B cell (primary cell): ENCODE data around the gene C6orf132. TPM values are rescaled to one million over a fixed set of nuclear protein-coding genes. Genes with fewer than 3 reads are reported as not detected.

Experiments used
- ATAC-seq: fragments of 200-7000 bp; cut with Tn5 transposase; one replicate; pipeline ENCODE4 v1.10.0; 2021; ENCODE audit warnings: low read depth, mild to moderate bottlenecking, moderate number of reproducible peaks, moderate library complexity
- CTCF ChIA-PET: fragments of 350-600 bp; sonication (Branson Sonifier 250); formaldehyde crosslinking; loops from one replicate; lab custom pipeline; 2021; ENCODE audit warnings: antibody characterized with exemption, inconsistent platforms; lab: Charles Lee
- POLR2A ChIA-PET: fragments of 350-600 bp; sonication (Branson Sonifier 250); formaldehyde crosslinking; loops from one replicate; lab custom pipeline; 2021; ENCODE audit warnings: antibody characterized with exemption; lab: Charles Lee
- DNase-seq: peaks from one replicate; pipeline ENCODE4 v3.0.0; 2013
- H2AFZ ChIP-seq: 2 replicates; pipeline ENCODE4 v1.6.1; 2012; ENCODE audit warnings: mild to moderate bottlenecking, low read depth, low read length; ENCODE audit not compliant: insufficient read depth, poor library complexity, severe bottlenecking
- H3K27ac ChIP-seq, 2 donors: 1 replicate in 1 of 2; 2 replicates in 1 of 2; pipeline ENCODE4 v1.5.1; 2012 to 2013; ENCODE audit warnings: low read length in 2 of 2, mild to moderate bottlenecking in 2 of 2, moderate library complexity in 1 of 2
- H3K27me3 ChIP-seq, 4 experiments: fragments of 200-600 bp in 1 of 4; sonication (generic) in 1 of 4; replicated peaks in 1 of 4; 1 replicate in 2 of 4; 2 replicates in 2 of 4; pipeline versions ENCODE4 v1.6.1 to v1.7.0; 2013 to 2016; ENCODE audit warnings: low read length in 3 of 4, mild to moderate bottlenecking in 2 of 4, mixed read lengths in 1 of 4, moderate library complexity in 1 of 4; ENCODE audit not compliant: insufficient read depth in 4 of 4, control insufficient read depth in 3 of 4; ENCODE audit errors: control extremely low read depth in 1 of 4
- H3K36me3 ChIP-seq, 2 experiments: replicated peaks in 1 of 2; 1 replicate in 1 of 2; 2 replicates in 1 of 2; pipeline versions ENCODE4 v1.6.1 to v1.7.1; 2013; ENCODE audit warnings: low read length in 1 of 2; ENCODE audit not compliant: insufficient read depth in 2 of 2, control insufficient read depth in 1 of 2; ENCODE audit errors: control extremely low read depth in 1 of 2, extremely low read depth in 1 of 2
- H3K4me1 ChIP-seq, 2 donors: fragments of 200-600 bp in 1 of 2; sonication (generic) in 1 of 2; 1 replicate in 1 of 2; 2 replicates in 1 of 2; pipeline versions ENCODE4 v1.5.1 to v1.6.1; 2013 to 2017; ENCODE audit warnings: low read length in 2 of 2; ENCODE audit not compliant: control insufficient read depth in 2 of 2, insufficient read depth in 2 of 2
- H3K4me2 ChIP-seq: replicated peaks from 2 replicates; pipeline ENCODE3; 2012; ENCODE audit warnings: mild to moderate bottlenecking, low read depth, low read length; ENCODE audit not compliant: poor library complexity, severe bottlenecking
- H3K4me3 ChIP-seq, 5 experiments: fragments of 200-600 bp in 1 of 5; sonication (generic) in 1 of 5; 1 replicate in 3 of 5; 2 replicates in 2 of 5; pipeline versions ENCODE4 v1.5.1 to v1.7.0; 2011 to 2016; ENCODE audit warnings: low read length in 4 of 5, mild to moderate bottlenecking in 4 of 5, low read depth in 2 of 5, control low read depth in 1 of 5, moderate library complexity in 1 of 5; ENCODE audit not compliant: insufficient read depth in 1 of 5; ENCODE audit errors: control extremely low read depth in 1 of 5, extremely low read depth in 1 of 5
- H3K79me2 ChIP-seq: fragments of 200-600 bp; sonication (generic); one replicate; pipeline ENCODE4 v1.6.0; 2016; ENCODE audit warnings: low read length; ENCODE audit not compliant: control insufficient read depth, insufficient read depth
- H3K9ac ChIP-seq: fragments of 200-600 bp; sonication (generic); 2 replicates; pipeline ENCODE4 v1.6.1; 2017; ENCODE audit warnings: mild to moderate bottlenecking, low read length, moderate library complexity
- H3K9me3 ChIP-seq, 3 donors: one replicate each; pipeline versions ENCODE4 v1.6.1 to v1.7.1; 2013; ENCODE audit warnings: low read length in 2 of 3; ENCODE audit not compliant: control insufficient read depth in 2 of 3, insufficient read depth in 1 of 3; ENCODE audit errors: control extremely low read depth in 1 of 3
- H4K20me1 ChIP-seq: 2 replicates; pipeline ENCODE4 v1.6.0; 2012; ENCODE audit warnings: mild to moderate bottlenecking, low read length; ENCODE audit not compliant: insufficient read depth, control insufficient read depth, poor library complexity, severe bottlenecking
- H3K27ac Mint-ChIP-seq: one replicate; pipeline ENCODE4 v1.8.0; 2021; ENCODE audit warnings: mixed read lengths
- H3K27me3 Mint-ChIP-seq: one replicate; pipeline ENCODE4 v1.8.0; 2021; ENCODE audit warnings: mixed read lengths
- H3K4me1 Mint-ChIP-seq: one replicate; pipeline ENCODE4 v1.8.0; 2021; ENCODE audit warnings: mixed read lengths
- H3K4me3 Mint-ChIP-seq: one replicate; pipeline ENCODE4 v1.8.0; 2021; ENCODE audit warnings: mixed read lengths
- H3K9me3 Mint-ChIP-seq: one replicate; pipeline ENCODE4 v1.8.0; 2022; ENCODE audit warnings: mixed read lengths; ENCODE audit not compliant: insufficient read depth
- EZH2 ChIP-seq: IDR thresholded peaks from 2 replicates; pipeline ENCODE4 v1.6.1; 2012; ENCODE audit warnings: borderline replicate concordance, low read depth, mild to moderate bottlenecking, moderate library complexity, low read length; ENCODE audit not compliant: insufficient read depth, poor library complexity, severe bottlenecking
- WGBS: methylation state at CpG from one replicate; pipeline ENCODE4 v1.1.5; 2013; ENCODE audit warnings: missing lambda C conversion rate; ENCODE audit not compliant: insufficient coverage; 5-methylcytosine and 5-hydroxymethylcytosine counted together
- intact Hi-C: fragments of 100-400 bp; cut with micrococcal nuclease; formaldehyde crosslinking; loops from one replicate; pipeline ENCODE4 v1.10.0; 2022
- polyA plus RNA-seq: library from polyadenylated mRNA; depleted of rRNA; stranded (reverse); fragments of >200 nt; gene quantifications from 2 replicates; pipeline ENCODE4 v1.2.3, GENCODE V29; 2012
- total RNA-seq, 2 donors: library from RNA; stranded (reverse); fragments of 120-200 nt in 1 of 2; gene quantifications; 1 replicate in 1 of 2; 2 replicates in 1 of 2; pipeline versions ENCODE4 v1.2.3 to v1.2.4, GENCODE V29; 2013 to 2022
- TF ChIP-seq, protein P1 (sequence below): fragments of 200-600 bp; IDR thresholded peaks from one replicate; pipeline ENCODE4 v1.8.0; 2022; ENCODE audit warnings: antibody characterized with exemption, mild to moderate bottlenecking

Gene C6orf132
- total and polyA plus RNA-seq, 2 donors (not counting 1 experiment from before 2014, with no cell fraction given): 0.05 TPM; not detected in 1

DNA sequence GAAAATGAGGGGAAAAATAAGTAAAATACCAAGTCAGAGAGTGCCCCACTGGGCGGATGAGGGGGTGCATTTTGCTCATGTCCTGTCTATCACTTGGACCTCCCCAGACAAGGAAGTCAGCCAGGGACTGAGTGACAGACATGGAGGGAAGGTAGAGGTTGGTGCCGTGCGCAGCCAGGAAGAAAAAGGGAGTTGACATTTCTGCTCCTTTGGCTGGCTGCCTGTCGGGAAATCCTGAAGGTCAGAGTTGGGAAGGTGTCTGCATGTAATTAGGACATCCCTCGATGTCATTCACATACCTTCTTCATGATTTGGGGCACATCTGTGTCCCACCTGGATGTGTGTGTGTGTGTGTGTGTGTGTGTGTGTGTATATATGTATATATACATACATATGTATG lies 39.7 kb upstream of the C6orf132 start:
- intact Hi-C loops: no loop called here
- ChIA-PET CTCF (no interaction called here), POLR2A (no interaction called here)
- no peaks in the 10 kb centered on the region for H3K36me3 ChIP-seq
- no peak for TF ChIP-seq EZH2
- TF ChIP-seq, protein P1, sequence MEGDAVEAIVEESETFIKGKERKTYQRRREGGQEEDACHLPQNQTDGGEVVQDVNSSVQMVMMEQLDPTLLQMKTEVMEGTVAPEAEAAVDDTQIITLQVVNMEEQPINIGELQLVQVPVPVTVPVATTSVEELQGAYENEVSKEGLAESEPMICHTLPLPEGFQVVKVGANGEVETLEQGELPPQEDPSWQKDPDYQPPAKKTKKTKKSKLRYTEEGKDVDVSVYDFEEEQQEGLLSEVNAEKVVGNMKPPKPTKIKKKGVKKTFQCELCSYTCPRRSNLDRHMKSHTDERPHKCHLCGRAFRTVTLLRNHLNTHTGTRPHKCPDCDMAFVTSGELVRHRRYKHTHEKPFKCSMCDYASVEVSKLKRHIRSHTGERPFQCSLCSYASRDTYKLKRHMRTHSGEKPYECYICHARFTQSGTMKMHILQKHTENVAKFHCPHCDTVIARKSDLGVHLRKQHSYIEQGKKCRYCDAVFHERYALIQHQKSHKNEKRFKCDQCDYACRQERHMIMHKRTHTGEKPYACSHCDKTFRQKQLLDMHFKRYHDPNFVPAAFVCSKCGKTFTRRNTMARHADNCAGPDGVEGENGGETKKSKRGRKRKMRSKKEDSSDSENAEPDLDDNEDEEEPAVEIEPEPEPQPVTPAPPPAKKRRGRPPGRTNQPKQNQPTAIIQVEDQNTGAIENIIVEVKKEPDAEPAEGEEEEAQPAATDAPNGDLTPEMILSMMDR: no peak
- Mint-ChIP-seq H3K4me3 (no peak overlapping the region), H3K9me3 (no peaks in the 10 kb centered on the region), H3K4me1 (peaks cover 7% of the 10 kb centered on the region), H3K27ac (no peak overlapping the region), H3K27me3 (peaks cover 16% of the 10 kb centered on the region)
- no peak overlapping the region for H3K4me3 ChIP-seq
- DNase-seq (no peak), ATAC-seq (no peak)
- no peaks in the 10 kb centered on the region for H3K79me2 ChIP-seq
- no peak overlapping the region for H3K4me2 ChIP-seq
- no peak overlapping the region for H3K9ac ChIP-seq
- H3K27ac ChIP-seq: no peak overlapping the region
- H3K9me3 ChIP-seq: no peaks in the 10 kb centered on the region
- H3K4me1 ChIP-seq: peaks cover 5 to 7% of the 10 kb centered on the region in 2 donors
- 92% methylated on average over 2 of the region's 5 CpGs for WGBS
- peaks cover 0 to 16% (median 2%) of the 10 kb centered on the region in 4 experiments for H3K27me3 ChIP-seq
- H4K20me1 ChIP-seq: no peaks in the 10 kb centered on the region
- H2AFZ ChIP-seq: no peak overlapping the region

DNA sequence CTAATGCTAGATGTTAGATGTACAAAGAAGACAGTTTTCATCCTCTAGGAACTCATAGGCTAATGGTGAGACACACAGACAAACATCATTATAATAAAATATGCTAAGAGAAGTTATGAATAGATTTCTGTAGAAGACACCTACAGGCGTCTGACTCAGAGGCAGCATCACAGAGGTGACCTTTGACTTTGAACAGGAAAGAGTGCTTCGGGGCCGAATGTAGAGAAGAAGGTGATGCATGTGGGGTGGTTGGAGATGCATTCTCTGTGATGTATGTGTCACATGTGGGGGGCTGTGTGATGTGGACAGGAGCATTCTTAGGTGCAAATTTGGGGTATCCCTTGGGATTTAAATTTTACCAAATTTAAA lies 37.5 kb upstream of the C6orf132 start:
- intact Hi-C loops: no loop called here
- WGBS: 100% methylated on average over 2 of the region's 3 CpGs
- CTCF ChIA-PET: no interaction called here

More for the DNA sequence above, 37.5 kb upstream of the C6orf132 start:
- ATAC-seq (no peak), DNase-seq (no peak)
- Mint-ChIP-seq H3K4me1 (peaks cover 7% of the 10 kb centered on the region), H3K9me3 (no peaks in the 10 kb centered on the region), H3K27ac (no peak overlapping the region), H3K4me3 (no peak overlapping the region), H3K27me3 (peaks cover 23% of the 10 kb centered on the region)
- POLR2A ChIA-PET: no interaction called here
- Histone ChIP-seq H3K9ac (no peak overlapping the region), H2AFZ (no peak overlapping the region), H3K27me3 (peaks cover 0 to 16% (median 2%) of the 10 kb centered on the region in 4 experiments), H3K4me1 (peaks cover 5 to 7% of the 10 kb centered on the region in 2 donors), H3K27ac (no peak overlapping the region), H3K4me3 (no peak overlapping the region), H4K20me1 (no peaks in the 10 kb centered on the region), H3K9me3 (no peaks in the 10 kb centered on the region), H3K79me2 (no peaks in the 10 kb centered on the region), H3K4me2 (no peak overlapping the region), H3K36me3 (no peaks in the 10 kb centered on the region)
- TF ChIP-seq, protein P1: no peak
- no peak for TF ChIP-seq EZH2
